GM13977 (cell line): ENCODE results near the gene MKNK2.
"Not testable (repeated sequence)": the region's sequence is repeated elsewhere in the genome, so short reads cannot be mapped to it uniquely, and the experiment has no call there.

ENCODE experiments used
- DNase-seq: peaks from one replicate; pipeline ENCODE4 v3.0.0; 2012; ENCODE audit warnings: low spot score
- CTCF ChIP-seq: IDR thresholded peaks from 2 replicates; pipeline ENCODE4 v1.5.1; 2012; ENCODE audit warnings: mild to moderate bottlenecking, control low read depth; ENCODE audit not compliant: insufficient read depth; ENCODE audit errors: extremely low read depth, missing control alignments
- in situ Hi-C: fragments of 300-500 bp; cut with MboI; formaldehyde crosslinking; loops from one replicate; pipeline ENCODE4 v1.12.0; 2022; ENCODE audit warnings: low sequenced_read_pairs, low pct_unique_long_range_greater_than_20kb, mixed read lengths, inconsistent platforms; ENCODE audit not compliant: unreplicated experiment

MKNK2 gene

DNA sequence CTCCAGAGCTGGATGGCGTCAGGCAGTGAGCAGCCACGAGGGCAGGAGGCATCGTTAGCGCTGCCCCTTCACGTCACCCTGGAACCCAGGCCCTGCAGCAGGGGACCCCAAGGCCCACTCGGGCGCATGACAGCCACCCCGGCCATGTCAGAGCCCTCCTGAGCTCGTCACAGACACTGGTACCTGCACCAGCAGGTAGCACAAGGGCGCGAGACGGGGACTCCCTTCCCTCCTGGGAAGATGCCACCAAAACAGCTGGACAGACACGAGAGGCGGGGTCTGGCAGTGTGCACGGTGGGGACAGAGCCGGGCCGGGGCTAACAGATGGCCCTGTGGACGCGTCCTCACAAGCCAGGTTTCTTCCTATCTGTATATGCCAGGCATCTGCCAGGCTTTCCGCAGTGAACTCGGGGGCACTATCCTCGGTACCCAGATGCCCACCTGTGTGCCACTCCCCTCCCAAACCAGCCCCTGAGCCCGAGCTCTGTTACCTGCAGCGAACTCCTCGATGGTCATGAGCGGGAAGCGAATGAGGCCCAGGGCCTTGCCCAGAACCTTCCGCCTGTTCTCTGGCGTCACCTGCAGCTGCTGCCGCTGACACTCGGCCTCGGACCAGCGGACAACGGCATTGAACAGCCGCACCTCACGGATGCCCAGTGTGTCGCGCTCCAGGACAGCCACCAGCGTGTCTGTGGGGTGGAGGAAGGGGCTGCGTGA, 61.4 kb downstream of the MKNK2 start:
- in situ Hi-C loops, result no loop called here
- no peak for TF ChIP-seq CTCF
- no peak for DNase-seq

- in situ Hi-C loops, DNase-seq: not testable (repeated sequence)
These were observed 62.6 kb downstream of the MKNK2 start for GRCh38 chr19:1988464-1988863.
